PC-9 (cell line): ENCODE measurements around the gene COQ9. TPM values are rescaled to one million over a fixed set of nuclear protein-coding genes. Genes with fewer than 3 reads are reported as not detected.

ENCODE experiments used
- BruUV-seq: library from RNA; stranded (reverse); fragments of 400-500 nt; replicated peaks from 2 replicates; lab custom pipeline; 2021; lab: Mats Ljungman, UMichigan
- CTCF ChIA-PET: fragments of 300-600 bp; sonication (Branson Sonifier 250); formaldehyde crosslinking; loops from one replicate; lab custom pipeline; 2022; ENCODE audit warnings: antibody characterized with exemption; lab: Charles Lee
- POLR2A ChIA-PET: fragments of 300-600 bp; sonication (Branson Sonifier 250); formaldehyde crosslinking; loops from one replicate; lab custom pipeline; 2022; ENCODE audit warnings: antibody characterized with exemption; ENCODE audit not compliant: unreplicated experiment; lab: Charles Lee
- DNase-seq, 2 experiments: peaks; one replicate each; pipeline versions ENCODE4 v3.0.0 to v3.0.0-alpha.2; 2015 to 2022; ENCODE audit warnings: mixed read lengths in 1 of 2
- H2AFZ ChIP-seq: fragments of 200-600 bp; sonication (generic); 2 replicates; pipeline ENCODE4 v1.8.1; 2017; ENCODE audit warnings: antibody characterized with exemption
- H3F3A ChIP-seq: fragments of 200-600 bp; sonication (generic); 2 replicates; pipeline ENCODE4 v1.8.1; 2017; ENCODE audit warnings: antibody characterized with exemption, mild to moderate bottlenecking, low read depth; ENCODE audit not compliant: insufficient read depth
- H3K27ac ChIP-seq: fragments of 200-600 bp; sonication (generic); 2 replicates; pipeline ENCODE4 v1.6.1; 2016; ENCODE audit warnings: mixed run types
- H3K27me3 ChIP-seq: fragments of 200-600 bp; sonication (generic); 2 replicates; pipeline ENCODE4 v1.6.1; 2016; ENCODE audit warnings: low read depth, mixed run types; ENCODE audit not compliant: insufficient read depth
- H3K36me3 ChIP-seq: fragments of 200-600 bp; sonication (generic); 2 replicates; pipeline ENCODE4 v1.6.1; 2016; ENCODE audit warnings: low read depth, mixed run types
- H3K4me1 ChIP-seq: fragments of 200-600 bp; sonication (generic); replicated peaks from 2 replicates; pipeline ENCODE4 v1.6.1; 2016; ENCODE audit warnings: mixed run types; ENCODE audit not compliant: insufficient read depth
- H3K4me2 ChIP-seq: fragments of 200-600 bp; sonication (generic); 2 replicates; pipeline ENCODE4 v1.6.1; 2017; ENCODE audit warnings: mixed run types
- H3K4me3 ChIP-seq: fragments of 200-600 bp; sonication (generic); 2 replicates; pipeline ENCODE4 v1.6.1; 2016; ENCODE audit warnings: mixed run types
- H3K79me2 ChIP-seq: fragments of 200-600 bp; sonication (generic); 2 replicates; pipeline ENCODE4 v1.6.1; 2017; ENCODE audit warnings: low read depth, mixed run types
- H3K9me2 ChIP-seq: fragments of 200-600 bp; sonication (generic); 2 replicates; pipeline ENCODE4 v1.8.1; 2017; ENCODE audit warnings: mild to moderate bottlenecking; ENCODE audit not compliant: insufficient read depth
- H3K9me3 ChIP-seq: fragments of 200-600 bp; sonication (generic); 2 replicates; pipeline ENCODE4 v1.8.1; 2016; ENCODE audit warnings: low read depth; ENCODE audit not compliant: insufficient read depth
- H4K20me1 ChIP-seq: fragments of 200-600 bp; sonication (generic); 2 replicates; pipeline ENCODE4 v1.8.1; 2017; ENCODE audit not compliant: insufficient read depth
- CTCF ChIP-seq: fragments of 200-600 bp; sonication (generic); conservative IDR thresholded peaks from 2 replicates; pipeline ENCODE4 v1.6.1; 2017; ENCODE audit warnings: mixed run types, antibody characterized with exemption, mild to moderate bottlenecking, moderate library complexity
- EZH2 ChIP-seq: fragments of 200-600 bp; sonication (generic); IDR thresholded peaks from 2 replicates; pipeline ENCODE4 v1.8.0; 2017; ENCODE audit warnings: antibody characterized with exemption, low read depth
- intact Hi-C: fragments of 100-400 bp; cut with micrococcal nuclease; formaldehyde crosslinking; loops from one replicate; pipeline ENCODE4 v1.10.0; 2022; ENCODE audit not compliant: unreplicated experiment
- total RNA-seq: library from RNA; stranded (reverse); gene quantifications from 2 replicates; pipeline ENCODE4 v1.2.3, GENCODE V29; 2021

The COQ9 gene
- total RNA-seq, 1 experiment from 2014 or later = 58.3 TPM

GRCh38 chr16:57430955-57431354, 16.3 kb upstream of the COQ9 start:
- peaks cover 16% of the 10 kb centered on the region; the same call in 1 of the 2 replicates for H3K36me3 ChIP-seq
- no peaks in the 10 kb centered on the region for H3K9me2 ChIP-seq
- no peak overlapping the region for H2AFZ ChIP-seq
- H3K4me2 ChIP-seq = no peak overlapping the region
- POLR2A ChIA-PET = no interaction called here
- no peak overlapping the region for H3K4me3 ChIP-seq
- no peaks in the 10 kb centered on the region for H4K20me1 ChIP-seq
- H3K27ac ChIP-seq = no peak overlapping the region
- H3K79me2 ChIP-seq = no peaks in the 10 kb centered on the region
- no TSS peak for BruUV-seq
- intact Hi-C loops = no loop called here
- CTCF ChIA-PET = no interaction called here
- H3F3A ChIP-seq = no peaks in the 10 kb centered on the region
- no peaks in the 10 kb centered on the region for H3K9me3 ChIP-seq
- H3K4me1 ChIP-seq = no peaks in the 10 kb centered on the region
- TF ChIP-seq EZH2 = no peak
- no peak for TF ChIP-seq CTCF
- no peaks in the 10 kb centered on the region for H3K27me3 ChIP-seq
- no peak for DNase-seq

- H3K36me3 ChIP-seq = peaks cover 16% of the 10 kb centered on the region
- no peaks in the 10 kb centered on the region for H3F3A ChIP-seq
- H3K79me2 ChIP-seq = no peaks in the 10 kb centered on the region
- H3K4me1 ChIP-seq = no peaks in the 10 kb centered on the region
- no peak overlapping the region for H3K27ac ChIP-seq
- BruUV-seq = no TSS peak
- H3K4me3 ChIP-seq = no peak overlapping the region
- no peaks in the 10 kb centered on the region for H3K9me3 ChIP-seq
- ChIA-PET CTCF (interaction anchor here (0.7 kb wide), 1 partner anchor 10 kb away, joined by 3 read pairs; no protein-coding TSS in a partner anchor), POLR2A (interaction anchor here (0.7 kb wide), 2 partner anchors 9 to 15 kb away, joined by 3 to 8 read pairs; partner anchors contain the start of gene COQ9)
- intact Hi-C loops = no loop called here
- TF ChIP-seq CTCF (no peak), EZH2 (no peak)
- DNase-seq = no peak
- no peak overlapping the region for H2AFZ ChIP-seq
- H3K9me2 ChIP-seq = no peaks in the 10 kb centered on the region
- no peaks in the 10 kb centered on the region for H3K27me3 ChIP-seq
- no peak overlapping the region for H3K4me2 ChIP-seq
- H4K20me1 ChIP-seq = no peaks in the 10 kb centered on the region
Measured at GRCh38 chr16:57432505-57432904, 14.8 kb upstream of the COQ9 start.

- CTCF ChIA-PET = interaction anchor here (0.7 kb wide), 1 partner anchor 11 kb away, joined by 3 read pairs; no protein-coding TSS in a partner anchor
- intact Hi-C loops = no loop called here
- TF ChIP-seq CTCF (no peak), EZH2 (no peak)
- H3K79me2 ChIP-seq = no peaks in the 10 kb centered on the region
- no peaks in the 10 kb centered on the region for H3F3A ChIP-seq
- H3K9me3 ChIP-seq = no peaks in the 10 kb centered on the region
- H4K20me1 ChIP-seq = no peaks in the 10 kb centered on the region
- H3K9me2 ChIP-seq = no peaks in the 10 kb centered on the region
- H3K27me3 ChIP-seq = no peaks in the 10 kb centered on the region
- H2AFZ ChIP-seq = no peak overlapping the region
- BruUV-seq = no TSS peak
- H3K36me3 ChIP-seq = peaks cover 16% of the 10 kb centered on the region
- H3K4me3 ChIP-seq = no peak overlapping the region
- no peak for DNase-seq
- no peak overlapping the region for H3K4me2 ChIP-seq
- POLR2A ChIA-PET = no interaction called here
- no peak overlapping the region for H3K27ac ChIP-seq
- H3K4me1 ChIP-seq = no peaks in the 10 kb centered on the region
Measured at GRCh38 chr16:57432989-57433388, 14.3 kb upstream of the COQ9 start.
